ENCODE measurements around the gene EFNB1.

DNA sequence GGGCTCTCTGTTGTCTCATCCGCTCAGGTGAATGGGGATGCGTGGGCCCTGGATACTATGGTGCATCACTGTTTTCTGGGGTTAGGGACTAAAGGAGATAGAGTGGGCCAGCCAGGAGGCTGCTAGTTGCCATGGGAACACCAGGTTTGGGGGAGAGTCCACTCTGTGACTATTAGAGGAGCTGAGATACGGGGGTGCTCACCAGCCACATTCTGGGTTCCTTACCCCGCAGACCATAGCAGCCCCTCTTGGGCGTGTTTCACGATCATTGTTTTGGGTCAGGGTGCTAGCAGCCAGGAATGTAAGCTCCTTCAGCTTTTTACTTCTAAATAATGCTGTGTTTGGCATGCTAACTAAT is 4.6 kb downstream of the EFNB1 start:
- TF ChIP-seq EZH2 (IDR thresholded peaks at IDR 0.05; ENCODE audit: low read depth, unreplicated experiment) (no peak), EZH2phosphoT487 (IDR thresholded peaks at IDR 0.05; ENCODE audit: unreplicated experiment) (no peak), POLR2AphosphoS5 (IDR thresholded peaks at IDR 0.05; ENCODE audit: low read depth) (no peak), ZNF114 (CRISPR knock-in tag; IDR thresholded peaks at IDR 0.05) (no peak), CREB1 (CRISPR knock-in tag; IDR thresholded peaks at IDR 0.05; ENCODE audit: low read depth) (no peak), JUNB (IDR thresholded peaks at IDR 0.05; ENCODE audit: unreplicated experiment) (no peak)
- TF ChIP-seq, protein P1, sequence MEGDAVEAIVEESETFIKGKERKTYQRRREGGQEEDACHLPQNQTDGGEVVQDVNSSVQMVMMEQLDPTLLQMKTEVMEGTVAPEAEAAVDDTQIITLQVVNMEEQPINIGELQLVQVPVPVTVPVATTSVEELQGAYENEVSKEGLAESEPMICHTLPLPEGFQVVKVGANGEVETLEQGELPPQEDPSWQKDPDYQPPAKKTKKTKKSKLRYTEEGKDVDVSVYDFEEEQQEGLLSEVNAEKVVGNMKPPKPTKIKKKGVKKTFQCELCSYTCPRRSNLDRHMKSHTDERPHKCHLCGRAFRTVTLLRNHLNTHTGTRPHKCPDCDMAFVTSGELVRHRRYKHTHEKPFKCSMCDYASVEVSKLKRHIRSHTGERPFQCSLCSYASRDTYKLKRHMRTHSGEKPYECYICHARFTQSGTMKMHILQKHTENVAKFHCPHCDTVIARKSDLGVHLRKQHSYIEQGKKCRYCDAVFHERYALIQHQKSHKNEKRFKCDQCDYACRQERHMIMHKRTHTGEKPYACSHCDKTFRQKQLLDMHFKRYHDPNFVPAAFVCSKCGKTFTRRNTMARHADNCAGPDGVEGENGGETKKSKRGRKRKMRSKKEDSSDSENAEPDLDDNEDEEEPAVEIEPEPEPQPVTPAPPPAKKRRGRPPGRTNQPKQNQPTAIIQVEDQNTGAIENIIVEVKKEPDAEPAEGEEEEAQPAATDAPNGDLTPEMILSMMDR (conservative IDR thresholded peaks at IDR 0.05; ENCODE audit: low read depth in 2 of 2), result no peak
- TF ChIP-seq, protein P2, sequence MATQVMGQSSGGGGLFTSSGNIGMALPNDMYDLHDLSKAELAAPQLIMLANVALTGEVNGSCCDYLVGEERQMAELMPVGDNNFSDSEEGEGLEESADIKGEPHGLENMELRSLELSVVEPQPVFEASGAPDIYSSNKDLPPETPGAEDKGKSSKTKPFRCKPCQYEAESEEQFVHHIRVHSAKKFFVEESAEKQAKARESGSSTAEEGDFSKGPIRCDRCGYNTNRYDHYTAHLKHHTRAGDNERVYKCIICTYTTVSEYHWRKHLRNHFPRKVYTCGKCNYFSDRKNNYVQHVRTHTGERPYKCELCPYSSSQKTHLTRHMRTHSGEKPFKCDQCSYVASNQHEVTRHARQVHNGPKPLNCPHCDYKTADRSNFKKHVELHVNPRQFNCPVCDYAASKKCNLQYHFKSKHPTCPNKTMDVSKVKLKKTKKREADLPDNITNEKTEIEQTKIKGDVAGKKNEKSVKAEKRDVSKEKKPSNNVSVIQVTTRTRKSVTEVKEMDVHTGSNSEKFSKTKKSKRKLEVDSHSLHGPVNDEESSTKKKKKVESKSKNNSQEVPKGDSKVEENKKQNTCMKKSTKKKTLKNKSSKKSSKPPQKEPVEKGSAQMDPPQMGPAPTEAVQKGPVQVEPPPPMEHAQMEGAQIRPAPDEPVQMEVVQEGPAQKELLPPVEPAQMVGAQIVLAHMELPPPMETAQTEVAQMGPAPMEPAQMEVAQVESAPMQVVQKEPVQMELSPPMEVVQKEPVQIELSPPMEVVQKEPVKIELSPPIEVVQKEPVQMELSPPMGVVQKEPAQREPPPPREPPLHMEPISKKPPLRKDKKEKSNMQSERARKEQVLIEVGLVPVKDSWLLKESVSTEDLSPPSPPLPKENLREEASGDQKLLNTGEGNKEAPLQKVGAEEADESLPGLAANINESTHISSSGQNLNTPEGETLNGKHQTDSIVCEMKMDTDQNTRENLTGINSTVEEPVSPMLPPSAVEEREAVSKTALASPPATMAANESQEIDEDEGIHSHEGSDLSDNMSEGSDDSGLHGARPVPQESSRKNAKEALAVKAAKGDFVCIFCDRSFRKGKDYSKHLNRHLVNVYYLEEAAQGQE (IDR thresholded peaks at IDR 0.05; ENCODE audit: unreplicated experiment), result no peak
- TF ChIP-seq, protein P3, sequence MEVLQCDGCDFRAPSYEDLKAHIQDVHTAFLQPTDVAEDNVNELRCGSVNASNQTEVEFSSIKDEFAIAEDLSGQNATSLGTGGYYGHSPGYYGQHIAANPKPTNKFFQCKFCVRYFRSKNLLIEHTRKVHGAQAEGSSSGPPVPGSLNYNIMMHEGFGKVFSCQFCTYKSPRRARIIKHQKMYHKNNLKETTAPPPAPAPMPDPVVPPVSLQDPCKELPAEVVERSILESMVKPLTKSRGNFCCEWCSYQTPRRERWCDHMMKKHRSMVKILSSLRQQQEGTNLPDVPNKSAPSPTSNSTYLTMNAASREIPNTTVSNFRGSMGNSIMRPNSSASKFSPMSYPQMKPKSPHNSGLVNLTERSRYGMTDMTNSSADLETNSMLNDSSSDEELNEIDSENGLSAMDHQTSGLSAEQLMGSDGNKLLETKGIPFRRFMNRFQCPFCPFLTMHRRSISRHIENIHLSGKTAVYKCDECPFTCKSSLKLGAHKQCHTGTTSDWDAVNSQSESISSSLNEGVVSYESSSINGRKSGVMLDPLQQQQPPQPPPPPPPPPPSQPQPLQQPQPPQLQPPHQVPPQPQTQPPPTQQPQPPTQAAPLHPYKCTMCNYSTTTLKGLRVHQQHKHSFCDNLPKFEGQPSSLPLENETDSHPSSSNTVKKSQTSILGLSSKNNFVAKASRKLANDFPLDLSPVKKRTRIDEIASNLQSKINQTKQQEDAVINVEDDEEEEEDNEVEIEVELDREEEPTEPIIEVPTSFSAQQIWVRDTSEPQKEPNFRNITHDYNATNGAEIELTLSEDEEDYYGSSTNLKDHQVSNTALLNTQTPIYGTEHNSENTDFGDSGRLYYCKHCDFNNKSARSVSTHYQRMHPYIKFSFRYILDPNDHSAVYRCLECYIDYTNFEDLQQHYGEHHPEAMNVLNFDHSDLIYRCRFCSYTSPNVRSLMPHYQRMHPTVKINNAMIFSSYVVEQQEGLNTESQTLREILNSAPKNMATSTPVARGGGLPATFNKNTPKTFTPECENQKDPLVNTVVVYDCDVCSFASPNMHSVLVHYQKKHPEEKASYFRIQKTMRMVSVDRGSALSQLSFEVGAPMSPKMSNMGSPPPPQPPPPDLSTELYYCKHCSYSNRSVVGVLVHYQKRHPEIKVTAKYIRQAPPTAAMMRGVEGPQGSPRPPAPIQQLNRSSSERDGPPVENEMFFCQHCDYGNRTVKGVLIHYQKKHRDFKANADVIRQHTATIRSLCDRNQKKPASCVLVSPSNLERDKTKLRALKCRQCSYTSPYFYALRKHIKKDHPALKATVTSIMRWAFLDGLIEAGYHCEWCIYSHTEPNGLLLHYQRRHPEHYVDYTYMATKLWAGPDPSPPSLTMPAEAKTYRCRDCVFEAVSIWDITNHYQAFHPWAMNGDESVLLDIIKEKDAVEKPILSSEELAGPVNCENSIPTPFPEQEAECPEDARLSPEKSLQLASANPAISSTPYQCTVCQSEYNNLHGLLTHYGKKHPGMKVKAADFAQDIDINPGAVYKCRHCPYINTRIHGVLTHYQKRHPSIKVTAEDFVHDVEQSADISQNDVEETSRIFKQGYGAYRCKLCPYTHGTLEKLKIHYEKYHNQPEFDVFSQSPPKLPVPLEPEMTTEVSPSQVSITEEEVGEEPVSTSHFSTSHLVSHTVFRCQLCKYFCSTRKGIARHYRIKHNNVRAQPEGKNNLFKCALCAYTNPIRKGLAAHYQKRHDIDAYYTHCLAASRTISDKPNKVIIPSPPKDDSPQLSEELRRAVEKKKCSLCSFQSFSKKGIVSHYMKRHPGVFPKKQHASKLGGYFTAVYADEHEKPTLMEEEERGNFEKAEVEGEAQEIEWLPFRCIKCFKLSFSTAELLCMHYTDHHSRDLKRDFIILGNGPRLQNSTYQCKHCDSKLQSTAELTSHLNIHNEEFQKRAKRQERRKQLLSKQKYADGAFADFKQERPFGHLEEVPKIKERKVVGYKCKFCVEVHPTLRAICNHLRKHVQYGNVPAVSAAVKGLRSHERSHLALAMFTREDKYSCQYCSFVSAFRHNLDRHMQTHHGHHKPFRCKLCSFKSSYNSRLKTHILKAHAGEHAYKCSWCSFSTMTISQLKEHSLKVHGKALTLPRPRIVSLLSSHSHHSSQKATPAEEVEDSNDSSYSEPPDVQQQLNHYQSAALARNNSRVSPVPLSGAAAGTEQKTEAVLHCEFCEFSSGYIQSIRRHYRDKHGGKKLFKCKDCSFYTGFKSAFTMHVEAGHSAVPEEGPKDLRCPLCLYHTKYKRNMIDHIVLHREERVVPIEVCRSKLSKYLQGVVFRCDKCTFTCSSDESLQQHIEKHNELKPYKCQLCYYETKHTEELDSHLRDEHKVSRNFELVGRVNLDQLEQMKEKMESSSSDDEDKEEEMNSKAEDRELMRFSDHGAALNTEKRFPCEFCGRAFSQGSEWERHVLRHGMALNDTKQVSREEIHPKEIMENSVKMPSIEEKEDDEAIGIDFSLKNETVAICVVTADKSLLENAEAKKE (CRISPR knock-in tag; IDR thresholded peaks at IDR 0.05), result no peak
- TF ChIP-seq, protein P4, sequence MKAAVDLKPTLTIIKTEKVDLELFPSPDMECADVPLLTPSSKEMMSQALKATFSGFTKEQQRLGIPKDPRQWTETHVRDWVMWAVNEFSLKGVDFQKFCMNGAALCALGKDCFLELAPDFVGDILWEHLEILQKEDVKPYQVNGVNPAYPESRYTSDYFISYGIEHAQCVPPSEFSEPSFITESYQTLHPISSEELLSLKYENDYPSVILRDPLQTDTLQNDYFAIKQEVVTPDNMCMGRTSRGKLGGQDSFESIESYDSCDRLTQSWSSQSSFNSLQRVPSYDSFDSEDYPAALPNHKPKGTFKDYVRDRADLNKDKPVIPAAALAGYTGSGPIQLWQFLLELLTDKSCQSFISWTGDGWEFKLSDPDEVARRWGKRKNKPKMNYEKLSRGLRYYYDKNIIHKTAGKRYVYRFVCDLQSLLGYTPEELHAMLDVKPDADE (IDR thresholded peaks at IDR 0.05), result no peak

Measured in GM23338 (cell line).